Glomerular endothelial cell (primary cell): ENCODE measurements around the gene SNX13. TPM values are rescaled to one million over a fixed set of nuclear protein-coding genes. Genes with fewer than 3 reads are reported as not detected.

Experiments used
- total RNA-seq: library from RNA; depleted of rRNA; stranded (reverse); fragments of >200 nt; gene quantifications from 2 replicates; pipeline ENCODE4 v1.2.3, GENCODE V29; 2015

Gene SNX13
- total RNA-seq, 1 donor from 2014 or later, result 22.0 TPM

Other genes starting within 250 kb of the SNX13 start
- not detected in 2 replicates for gene PRPS1L1, start 87.4 kb upstream of the SNX13 start, total RNA-seq